GM18517 (cell line): Measurements from ENCODE around the gene CCDC146.
"Not testable (repeated sequence)": the region's sequence is repeated elsewhere in the genome, so short reads cannot be mapped to it uniquely, and the experiment has no call there.

Experiments
- ATAC-seq: cut with Tn5 transposase; IDR thresholded peaks from one replicate; pipeline ENCODE4 v1.9.1; 2021; ENCODE audit warnings: mild to moderate bottlenecking, moderate library complexity; ENCODE audit not compliant: unreplicated experiment

Gene CCDC146

DNA sequence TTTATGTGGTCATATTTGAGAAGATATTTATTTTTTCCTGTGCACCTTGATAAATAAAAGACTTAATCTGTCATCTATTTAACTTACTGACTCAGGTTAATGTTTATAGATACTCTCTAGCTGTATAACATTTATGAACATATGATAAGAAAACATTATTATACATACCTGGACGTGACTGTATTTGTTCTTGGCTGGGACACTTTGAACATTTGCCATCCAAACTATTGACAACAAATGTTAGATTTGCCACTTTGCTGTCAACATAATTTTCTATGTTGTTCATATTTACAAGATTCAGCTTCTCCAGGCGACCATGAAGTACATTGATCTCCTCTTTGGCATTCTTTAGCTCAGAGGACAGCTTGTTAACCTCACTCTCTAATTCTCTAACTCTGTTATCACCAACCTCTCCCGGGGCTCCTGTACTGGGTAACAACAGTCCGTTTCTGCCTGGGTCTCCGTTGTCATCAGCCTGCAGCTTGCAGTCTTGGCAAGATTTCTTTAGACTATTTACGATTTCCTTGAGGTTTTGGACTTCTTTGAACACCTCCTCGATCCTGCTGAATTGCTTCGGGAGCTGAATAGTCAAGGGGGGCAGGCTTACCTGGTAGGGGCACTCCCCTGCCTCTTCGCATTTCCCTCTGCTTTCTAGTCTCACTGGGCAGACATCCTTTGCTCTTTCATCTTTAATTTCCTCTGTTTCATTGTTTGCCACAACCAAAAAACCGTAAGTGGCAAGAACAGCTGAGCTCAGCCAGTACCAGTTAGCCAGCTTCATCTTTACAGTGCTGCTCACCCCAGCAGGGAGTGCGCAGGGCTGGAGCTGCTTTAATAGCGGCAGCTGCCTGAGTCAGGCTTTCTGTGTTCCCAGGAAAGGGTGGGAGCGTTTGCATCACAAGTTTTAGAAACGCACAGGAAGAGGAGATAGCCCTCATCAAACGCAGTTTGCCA is 76.9 kb downstream of the CCDC146 start, which contains the start of gene FGL2:
Gene FGL2 (minus strand): TSS at position 807 of the 954 bp plus-strand sequence. CDS start 26 bp downstream, at position 781.
- no peak for ATAC-seq

DNA sequence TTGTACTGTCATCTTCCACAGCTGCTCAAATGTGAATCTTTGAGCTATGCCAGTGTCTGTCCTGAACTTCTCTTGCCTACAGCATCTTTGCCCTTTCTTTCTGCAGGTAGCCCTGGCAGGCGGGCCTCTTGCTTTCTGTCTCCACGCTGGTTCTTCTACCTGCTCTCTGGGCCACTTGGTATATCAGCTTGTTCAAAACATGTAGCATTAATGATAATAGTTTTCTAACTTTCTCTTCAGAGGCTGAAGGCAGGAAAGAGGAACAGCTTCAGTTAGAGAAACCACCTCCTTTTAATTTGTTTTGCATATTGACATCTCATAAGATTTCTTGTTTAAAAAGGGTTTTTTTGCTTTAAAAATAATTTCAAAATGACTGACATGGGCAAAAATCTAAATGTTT is 78.1 kb downstream of the CCDC146 start:
- peak; percentile 21 for ATAC-seq

DNA sequence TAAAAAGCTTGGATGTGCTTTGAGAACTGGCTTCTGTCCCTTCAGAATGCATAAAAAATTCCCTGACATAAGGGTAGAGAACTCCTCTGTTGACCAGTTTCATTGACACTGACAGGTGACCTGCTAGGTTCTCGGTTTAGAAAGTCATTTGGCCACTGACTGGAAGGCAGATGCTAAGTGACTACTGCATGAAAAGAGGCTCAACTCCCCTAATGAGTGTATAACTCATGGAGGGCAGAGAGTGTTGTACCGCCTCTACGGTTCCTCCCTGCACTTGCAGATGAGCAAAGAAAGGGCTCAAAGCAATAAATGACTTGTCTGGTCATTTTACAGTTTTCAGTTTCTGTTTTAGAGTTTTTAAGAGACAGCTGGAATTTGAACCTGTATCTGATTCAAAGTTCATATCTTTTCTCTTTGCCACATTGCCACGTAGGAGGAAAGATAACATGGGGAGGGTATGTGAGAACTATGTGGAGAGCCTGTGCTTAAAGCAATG is 80.1 kb downstream of the CCDC146 start:
- peak; percentile 93 for ATAC-seq

DNA sequence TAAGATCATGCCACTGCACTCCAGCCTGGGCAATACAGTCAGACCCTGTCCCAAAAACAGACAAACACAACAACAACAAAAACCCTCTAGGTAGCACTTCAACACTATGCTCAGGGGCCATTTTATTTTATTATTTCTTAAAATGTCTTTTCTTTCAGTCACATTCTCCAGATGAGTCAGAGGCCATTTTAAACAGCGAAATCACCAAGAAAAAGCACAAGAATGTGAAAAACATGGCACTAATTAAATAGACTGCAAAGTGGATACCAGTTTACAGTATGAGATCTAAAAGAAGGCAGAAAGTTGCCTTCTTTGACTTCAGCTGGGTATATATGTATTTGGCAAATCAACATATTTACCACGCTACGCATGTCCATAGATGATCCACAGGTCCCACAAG is 83.3 kb downstream of the CCDC146 start:
- ATAC-seq, result no peak

DNA sequence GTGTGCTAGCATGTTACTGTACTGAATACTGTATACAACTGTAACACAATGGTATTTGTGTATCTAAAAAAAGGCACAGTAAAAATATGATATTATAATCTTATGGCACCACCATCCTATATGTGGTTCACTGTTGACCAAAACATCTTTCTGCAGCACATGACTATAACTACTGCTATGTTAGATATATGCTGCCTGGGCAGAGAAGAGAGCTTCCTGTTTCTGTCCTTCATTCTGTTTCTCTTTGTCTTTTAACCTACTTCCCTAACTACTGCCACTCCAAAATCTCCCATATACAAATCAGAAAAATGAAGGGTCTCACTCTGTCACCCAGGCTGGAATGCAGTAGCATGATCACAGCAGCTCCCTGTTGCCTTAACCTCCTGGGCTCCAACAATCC is 86.0 kb downstream of the CCDC146 start:
- no peak for ATAC-seq

DNA sequence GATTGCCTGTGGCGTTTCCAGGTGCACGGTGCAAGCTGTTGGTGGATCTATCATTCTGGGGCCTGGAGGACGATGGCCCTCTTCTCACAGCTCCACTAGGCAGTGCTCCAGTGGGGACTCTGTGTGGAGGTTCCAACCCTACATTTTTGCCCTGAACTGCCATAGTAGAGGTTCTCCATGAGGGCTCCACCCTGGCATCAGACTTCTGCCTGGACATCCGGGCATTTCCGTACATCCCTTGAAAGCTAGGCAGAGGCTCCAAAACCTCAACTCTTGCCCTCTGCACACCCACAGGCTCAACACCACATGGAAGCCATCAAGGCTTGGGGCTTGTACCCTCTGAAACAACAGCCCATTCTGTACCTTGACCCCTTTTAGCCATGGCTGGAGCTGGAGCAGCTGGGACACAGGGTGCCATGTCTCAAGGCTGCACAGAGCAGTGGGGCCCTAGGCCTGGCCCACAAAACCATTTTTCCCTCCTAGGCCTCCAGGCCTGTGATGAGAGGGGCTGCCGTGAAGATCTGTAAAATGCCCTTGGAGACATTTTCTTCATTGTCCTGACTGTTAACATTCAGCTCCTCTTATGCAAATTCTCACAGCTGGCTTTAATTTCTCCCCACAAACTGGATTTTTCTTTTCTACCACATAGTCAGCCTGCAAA is 87.2 kb downstream of the CCDC146 start:
- no peak for ATAC-seq

DNA sequence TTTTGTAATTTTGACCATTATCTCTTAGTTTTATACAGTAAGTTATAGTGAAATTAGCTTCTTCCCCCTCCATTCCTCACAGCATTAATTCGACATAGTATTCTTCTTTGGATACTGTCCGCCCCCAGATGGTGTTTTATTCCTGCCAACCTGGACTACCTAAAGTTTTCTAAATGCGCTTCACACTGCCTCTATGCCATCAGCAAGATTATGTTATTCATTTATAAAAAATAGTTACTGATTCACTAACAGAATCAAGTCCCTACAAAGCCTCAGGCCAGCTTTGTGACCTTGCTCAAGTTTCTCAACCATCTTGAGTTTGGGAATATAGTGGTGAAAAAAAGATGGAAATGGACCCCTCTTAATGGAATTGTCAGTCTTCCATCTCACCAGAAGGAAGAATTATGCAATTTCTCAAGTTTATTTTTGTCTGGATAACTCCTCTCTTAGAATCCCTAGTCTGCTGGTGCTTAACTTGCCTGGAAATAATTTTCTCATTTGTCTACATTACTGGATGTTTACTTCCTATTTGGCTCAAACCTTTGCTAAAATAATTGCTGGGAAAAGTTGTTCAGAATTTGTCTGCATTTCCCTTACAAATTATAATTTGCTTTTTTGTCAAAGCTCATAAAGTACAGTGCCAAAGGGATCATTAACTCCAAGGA is 93.9 kb downstream of the CCDC146 start:
- no peak for ATAC-seq

DNA sequence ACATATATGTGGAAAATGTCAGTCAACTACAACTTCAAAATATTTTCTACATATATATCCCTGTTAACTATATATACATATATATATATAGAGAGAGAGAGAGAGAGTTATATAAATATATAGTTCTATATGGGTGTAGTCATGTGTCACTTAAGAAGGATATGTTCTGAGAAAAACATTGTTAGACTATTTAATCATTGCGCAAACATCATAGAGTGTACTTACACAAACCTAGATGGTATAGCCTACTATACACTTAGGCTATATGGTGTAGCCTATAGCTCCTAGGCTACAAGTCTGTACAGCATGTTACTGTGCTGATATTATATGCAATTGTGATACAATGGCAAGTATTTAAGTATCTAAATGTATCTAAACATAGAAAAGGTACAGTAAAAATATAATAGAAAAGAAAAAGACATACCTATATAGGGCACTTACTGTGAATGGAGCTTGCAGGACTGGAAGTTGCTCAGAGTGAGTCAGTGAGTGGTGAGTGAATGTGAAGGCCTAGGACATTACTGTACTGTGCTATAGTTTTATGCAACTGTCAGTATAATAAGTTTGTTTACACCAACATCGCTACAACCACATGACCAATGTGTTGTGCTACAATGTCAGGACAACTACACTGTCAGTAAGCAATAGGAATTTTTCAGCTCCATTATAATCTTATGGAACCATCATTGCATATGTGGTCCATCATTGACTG is 95.2 kb downstream of the CCDC146 start:
- ATAC-seq, result no peak

DNA sequence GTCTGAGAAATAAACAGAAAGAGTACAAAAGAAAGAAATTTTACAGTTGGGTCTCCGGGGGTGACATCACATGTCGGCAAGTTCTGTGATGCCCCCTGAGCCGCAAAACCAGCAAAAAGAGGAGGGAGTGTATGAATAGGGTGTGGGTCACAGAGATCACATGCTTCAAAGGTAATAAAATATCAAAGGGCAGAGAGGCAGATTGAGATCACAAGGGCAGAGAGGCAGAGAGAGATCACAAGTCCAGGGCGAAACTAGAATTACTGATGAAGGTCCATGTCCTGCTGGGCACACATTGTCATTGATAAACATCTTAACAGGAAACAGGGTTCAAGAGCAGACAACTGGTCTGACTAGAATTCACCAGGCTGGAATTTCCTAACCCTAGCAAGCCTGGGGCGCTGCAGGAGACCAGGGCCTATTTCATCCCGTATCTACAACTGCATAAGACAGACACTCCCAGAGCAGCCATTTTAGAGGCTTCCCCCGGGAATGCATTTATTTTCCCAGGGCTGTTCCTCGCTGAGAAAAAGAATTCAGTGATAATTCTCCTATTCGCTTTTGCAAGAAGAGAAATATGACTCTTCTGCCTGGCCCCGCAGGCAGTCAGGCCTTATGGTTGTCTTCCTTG is 97.4 kb downstream of the CCDC146 start:
- not testable (repeated sequence) for ATAC-seq

DNA sequence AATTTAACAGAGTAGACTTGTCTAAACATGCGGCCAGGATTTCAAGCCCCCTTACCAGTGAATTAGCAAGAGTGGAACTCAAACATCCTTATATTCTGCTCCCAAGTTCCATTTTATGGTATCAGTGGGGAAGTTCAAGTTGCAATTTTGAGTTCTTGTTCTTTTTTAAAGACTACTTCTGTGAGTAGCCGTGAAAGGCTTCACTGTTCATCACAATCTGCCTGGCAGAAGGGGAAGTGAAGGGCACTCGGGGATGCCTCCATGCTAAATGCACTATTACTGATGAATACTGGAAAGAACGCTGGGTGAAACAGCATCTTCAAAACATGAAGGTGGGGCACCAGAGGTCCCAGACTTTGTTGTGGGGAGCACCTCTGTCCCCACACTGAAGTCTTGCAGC is 99.7 kb downstream of the CCDC146 start:
- ATAC-seq, result no peak

DNA sequence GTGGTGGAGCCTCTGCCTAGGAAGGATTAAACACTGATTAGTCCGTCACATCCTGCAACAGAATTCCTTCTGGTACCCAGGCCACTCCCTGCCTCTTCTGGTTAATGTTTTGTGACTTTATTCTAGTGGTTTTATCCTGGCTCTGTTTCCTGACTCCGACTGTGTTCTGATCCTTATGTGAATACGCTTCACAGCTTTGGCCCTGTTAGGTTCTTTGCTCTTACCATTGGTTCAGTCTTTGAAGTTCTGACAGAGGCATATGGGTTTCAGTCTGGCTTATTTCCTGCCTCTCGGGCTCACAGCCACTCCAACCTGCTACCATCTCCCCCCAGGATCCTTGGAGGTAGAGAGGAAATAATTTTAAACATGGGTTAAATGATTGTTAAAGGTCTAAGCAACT is 100.4 kb downstream of the CCDC146 start:
- ATAC-seq, result no peak

DNA sequence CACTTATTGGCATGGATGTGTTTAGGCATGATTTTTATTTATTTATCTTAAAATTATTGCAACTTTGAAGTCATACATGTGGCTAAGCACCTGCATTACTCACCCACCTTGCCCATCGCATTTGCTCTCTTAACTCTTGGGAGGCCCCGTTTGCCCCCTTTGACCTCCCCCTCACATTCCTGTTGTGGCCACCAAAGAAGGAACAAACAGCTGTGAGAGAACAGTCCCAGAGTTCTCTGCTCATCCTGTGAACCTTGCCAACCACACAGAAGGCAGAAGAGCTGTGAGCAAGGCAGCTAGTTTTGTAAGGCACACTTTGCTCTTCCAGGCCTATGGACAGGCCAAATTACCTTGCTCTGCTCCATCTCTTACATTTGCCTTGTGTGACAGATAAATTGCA is 100.8 kb downstream of the CCDC146 start:
- ATAC-seq, result no peak

DNA sequence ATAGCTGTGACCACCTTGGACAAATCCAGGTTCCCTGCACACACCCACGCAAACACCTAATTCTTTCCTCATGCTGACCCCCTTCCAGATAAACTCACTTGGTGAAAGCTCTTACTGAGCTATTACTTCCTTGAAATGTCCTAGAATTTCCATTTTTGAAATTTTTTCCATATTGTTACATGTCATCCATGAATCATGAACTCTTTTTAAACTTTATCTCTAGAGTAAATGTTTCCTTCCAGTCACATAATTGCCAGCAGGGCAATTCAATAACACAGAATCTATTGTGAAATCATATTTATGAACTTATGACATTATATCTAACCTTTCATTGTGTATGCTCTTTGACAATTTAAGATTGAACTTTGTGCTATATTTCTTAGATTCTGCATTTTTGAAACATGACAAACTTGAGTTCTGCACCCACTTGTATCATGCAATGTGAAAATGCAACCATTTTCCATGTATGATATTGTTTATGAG is 104.0 kb downstream of the CCDC146 start:
- no peak for ATAC-seq

DNA sequence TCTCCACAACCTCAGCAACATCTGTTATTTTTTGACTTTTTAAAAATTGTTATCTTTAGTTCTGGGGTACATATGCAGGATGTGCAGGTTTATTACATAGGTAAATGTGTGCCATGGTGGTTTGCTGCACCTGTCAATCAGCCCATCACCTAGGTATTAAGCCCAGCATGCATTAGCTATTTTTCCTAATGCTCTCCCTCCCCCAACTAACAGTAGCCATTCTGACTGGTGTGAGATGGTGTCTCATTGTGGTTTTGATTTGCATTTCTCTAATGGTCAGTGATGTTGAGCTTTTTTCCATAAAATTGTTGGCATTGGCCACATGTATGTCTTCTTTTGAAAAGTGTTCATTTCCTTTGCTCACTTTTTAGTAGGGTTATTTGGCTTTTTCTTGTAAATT is 106.4 kb downstream of the CCDC146 start:
- ATAC-seq, result not testable (repeated sequence)

DNA sequence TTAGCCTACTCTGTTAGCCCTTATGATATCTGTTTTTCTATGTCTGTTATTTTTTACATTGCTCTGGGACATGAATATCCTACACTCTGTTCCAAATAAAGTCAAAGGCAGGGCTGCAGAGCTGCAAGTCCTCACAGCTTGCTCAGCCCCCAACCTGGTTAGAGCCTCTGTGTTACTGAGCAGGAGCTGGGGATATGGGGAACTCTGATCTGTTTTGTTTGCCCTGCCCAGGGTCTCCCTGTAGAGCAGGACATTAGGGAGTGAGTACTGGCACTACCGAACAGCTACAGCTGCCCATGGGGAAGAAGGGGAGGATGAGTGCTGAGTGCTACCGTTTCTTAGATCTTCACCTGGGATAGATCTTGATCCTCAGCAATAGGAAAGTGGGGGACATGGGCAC is 110.1 kb downstream of the CCDC146 start:
- no peak for ATAC-seq

DNA sequence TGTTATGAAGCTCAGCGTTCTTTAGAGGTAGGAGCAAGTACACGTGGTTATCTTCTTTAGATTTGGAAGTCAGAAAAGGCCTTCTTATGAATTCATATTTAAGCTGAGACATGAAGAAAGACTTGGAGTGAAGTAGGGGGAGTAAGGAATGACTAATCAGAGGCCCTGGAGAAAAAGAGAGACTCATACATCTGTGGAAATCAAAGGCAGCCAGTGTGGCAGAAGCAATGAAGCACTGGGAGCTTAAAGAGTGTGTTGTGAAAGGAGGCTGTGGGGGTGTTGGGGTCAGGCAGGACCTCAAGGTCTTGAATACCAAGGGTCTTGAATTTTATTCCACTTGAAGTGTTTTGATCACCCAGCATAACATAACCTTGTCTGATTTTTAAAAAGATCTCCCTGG is 112.9 kb downstream of the CCDC146 start:
- no peak for ATAC-seq

DNA sequence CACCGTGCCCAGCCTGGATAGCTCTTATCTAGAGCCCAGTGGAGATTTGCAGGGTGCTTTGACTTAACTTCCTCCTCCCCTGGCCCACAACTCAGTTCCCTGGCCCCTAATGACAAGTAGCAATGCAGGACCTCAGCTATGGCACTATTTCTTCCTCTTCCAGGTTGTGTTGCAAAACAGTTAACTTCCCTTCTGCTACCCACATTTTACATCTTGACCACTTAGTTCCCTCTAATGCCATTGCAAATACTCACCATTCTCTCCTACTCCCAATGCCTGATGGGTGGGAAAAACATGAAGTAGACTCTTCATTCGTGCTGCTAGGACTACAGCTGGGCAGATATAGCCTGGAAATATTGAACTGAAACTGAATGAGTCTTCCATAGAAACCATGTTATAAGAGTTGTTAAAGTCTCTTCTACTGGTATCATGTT is 116.3 kb downstream of the CCDC146 start:
- no peak for ATAC-seq

DNA sequence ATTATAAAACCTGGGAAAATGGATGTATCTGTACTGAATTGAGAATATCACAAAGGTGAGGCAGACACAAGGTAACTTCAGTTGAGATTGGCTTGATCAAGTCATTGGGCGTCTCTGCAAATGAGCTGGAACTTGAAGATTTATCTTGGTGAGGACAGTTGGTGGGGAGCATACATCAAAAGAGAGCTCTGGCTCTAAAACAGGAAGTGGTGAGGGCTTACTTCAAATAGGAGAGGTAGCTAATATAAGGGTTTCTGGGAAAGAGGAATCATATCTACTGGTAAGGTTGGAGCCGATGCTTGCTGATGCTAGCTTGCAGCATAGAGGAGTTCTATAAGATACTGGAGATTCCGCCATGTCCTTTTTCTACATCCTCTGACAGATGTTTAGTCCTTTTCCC is 117.1 kb downstream of the CCDC146 start:
- ATAC-seq, result no peak

DNA sequence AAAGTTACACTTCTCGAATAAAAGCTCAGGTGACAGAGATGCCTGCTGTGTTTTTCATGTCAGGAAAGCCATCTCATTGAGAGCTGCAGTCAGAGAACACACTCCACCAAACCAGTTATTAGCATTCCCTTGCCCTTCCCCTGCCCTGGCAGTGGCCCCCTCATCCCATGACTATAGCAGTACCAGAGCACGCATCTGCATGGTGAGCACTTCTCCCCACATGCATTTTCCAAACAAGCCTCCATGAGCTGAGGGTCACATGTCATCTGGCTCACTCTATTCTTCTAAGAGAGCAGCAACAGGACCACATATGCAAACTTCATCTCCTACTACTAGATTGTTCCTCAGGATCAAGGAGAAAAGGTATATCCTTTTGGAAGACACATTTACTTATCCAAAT is 119.7 kb downstream of the CCDC146 start:
- no peak for ATAC-seq

DNA sequence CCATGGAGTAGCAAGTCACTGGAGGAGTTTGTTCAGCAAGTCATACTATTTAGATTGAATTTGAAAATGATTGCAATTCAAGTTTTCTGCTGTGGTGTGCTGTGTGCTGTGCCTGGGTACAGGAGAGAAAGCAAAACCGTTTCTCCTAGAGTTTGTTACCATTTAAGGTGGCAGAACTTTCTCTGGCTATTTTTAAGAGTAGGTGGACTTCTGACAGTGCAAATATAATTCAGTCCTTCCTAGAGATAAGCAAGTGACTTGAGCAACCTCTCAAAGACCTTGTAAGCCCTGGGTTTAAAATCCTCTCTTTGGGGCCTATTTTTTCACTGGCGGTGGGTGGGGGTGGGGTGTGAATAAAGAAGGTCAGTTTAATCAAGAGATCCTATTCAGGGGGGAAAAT is 120.1 kb downstream of the CCDC146 start:
- no peak for ATAC-seq
